ENCODE measurements around the gene XXYLT1. TPM values are rescaled to one million over a fixed set of nuclear protein-coding genes. Genes with fewer than 3 reads are reported as not detected.

XXYLT1 gene
- total RNA-seq, 3 donors from 2014 or later, result 7.2 to 13.0 (median 10.8) TPM

DNA sequence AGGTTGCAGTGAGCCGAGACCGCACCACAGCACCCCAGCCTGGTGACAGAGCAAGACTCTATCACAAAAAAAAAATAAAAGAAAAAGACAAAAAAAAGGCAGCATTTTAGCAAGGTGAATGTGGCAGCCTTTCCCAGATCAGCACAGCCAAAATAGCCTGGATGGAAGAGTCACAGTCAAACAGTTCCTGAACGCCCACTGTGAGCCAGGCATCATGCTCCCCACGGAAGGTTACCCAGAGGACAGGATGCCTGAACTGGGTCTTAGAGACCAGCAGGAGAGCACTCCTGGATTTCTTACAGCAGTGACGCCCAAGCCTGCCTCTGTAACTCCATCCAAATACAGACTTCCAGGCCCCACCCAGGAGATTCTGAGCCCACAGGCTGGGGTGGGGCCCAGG is 4.5 kb downstream of the XXYLT1 start:
- no peaks in the 10 kb centered on the region for H3K36me3 ChIP-seq
- peaks cover 0 to 8% of the 10 kb centered on the region in 2 donors for H3K4me1 ChIP-seq
- no peaks in the 10 kb centered on the region for H3K9me3 ChIP-seq
- no peak for DNase-seq (ENCODE audit: low spot score in 2 of 2)
- intact Hi-C loops (cut with DNase I; ENCODE audit: low total_unique reads), result no loop called here
- TF ChIP-seq, protein P1, sequence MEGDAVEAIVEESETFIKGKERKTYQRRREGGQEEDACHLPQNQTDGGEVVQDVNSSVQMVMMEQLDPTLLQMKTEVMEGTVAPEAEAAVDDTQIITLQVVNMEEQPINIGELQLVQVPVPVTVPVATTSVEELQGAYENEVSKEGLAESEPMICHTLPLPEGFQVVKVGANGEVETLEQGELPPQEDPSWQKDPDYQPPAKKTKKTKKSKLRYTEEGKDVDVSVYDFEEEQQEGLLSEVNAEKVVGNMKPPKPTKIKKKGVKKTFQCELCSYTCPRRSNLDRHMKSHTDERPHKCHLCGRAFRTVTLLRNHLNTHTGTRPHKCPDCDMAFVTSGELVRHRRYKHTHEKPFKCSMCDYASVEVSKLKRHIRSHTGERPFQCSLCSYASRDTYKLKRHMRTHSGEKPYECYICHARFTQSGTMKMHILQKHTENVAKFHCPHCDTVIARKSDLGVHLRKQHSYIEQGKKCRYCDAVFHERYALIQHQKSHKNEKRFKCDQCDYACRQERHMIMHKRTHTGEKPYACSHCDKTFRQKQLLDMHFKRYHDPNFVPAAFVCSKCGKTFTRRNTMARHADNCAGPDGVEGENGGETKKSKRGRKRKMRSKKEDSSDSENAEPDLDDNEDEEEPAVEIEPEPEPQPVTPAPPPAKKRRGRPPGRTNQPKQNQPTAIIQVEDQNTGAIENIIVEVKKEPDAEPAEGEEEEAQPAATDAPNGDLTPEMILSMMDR (IDR thresholded peaks at IDR 0.05), result no peak
- TF ChIP-seq POLR2A (IDR thresholded peaks at IDR 0.05), result no peak
- TF ChIP-seq POLR2AphosphoS5 (IDR thresholded peaks at IDR 0.05), result no peak
- no peaks in the 10 kb centered on the region for H3K27me3 ChIP-seq
- no peak overlapping the region for H3K4me3 ChIP-seq
- no peak overlapping the region for H3K27ac ChIP-seq

DNA sequence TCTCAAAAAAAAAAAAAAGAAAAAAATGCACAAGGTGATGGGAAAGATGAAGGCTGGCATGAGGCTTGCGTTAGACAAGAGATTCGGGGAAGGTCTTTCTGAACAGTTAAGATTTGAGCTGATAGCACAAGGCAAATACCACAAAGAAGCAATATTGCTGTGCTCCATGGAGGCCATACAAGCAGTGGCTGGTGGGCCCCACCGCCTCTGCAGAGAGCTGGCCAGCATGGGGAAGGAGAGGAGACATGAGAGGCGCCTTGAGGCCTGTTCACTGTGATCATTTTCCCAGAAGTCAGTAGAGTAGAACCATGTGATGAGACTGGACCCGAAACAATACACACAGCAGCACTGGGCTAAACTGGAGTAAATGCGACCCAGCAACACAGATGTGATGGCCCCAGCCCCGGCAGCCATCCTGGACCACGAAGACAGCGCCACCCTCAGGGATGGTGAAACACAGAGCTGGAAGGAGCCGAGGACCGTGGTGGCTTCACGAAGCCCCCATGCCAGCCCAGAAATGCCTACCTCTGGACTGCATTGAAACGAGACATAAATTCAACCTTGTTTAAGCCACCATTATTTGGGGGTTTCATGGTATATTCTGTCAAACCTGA is 5.5 kb downstream of the XXYLT1 start:
- TF ChIP-seq POLR2A (IDR thresholded peaks at IDR 0.05) (no peak), POLR2AphosphoS5 (IDR thresholded peaks at IDR 0.05) (no peak)
- TF ChIP-seq, protein P1 (IDR thresholded peaks at IDR 0.05), result no peak

DNA sequence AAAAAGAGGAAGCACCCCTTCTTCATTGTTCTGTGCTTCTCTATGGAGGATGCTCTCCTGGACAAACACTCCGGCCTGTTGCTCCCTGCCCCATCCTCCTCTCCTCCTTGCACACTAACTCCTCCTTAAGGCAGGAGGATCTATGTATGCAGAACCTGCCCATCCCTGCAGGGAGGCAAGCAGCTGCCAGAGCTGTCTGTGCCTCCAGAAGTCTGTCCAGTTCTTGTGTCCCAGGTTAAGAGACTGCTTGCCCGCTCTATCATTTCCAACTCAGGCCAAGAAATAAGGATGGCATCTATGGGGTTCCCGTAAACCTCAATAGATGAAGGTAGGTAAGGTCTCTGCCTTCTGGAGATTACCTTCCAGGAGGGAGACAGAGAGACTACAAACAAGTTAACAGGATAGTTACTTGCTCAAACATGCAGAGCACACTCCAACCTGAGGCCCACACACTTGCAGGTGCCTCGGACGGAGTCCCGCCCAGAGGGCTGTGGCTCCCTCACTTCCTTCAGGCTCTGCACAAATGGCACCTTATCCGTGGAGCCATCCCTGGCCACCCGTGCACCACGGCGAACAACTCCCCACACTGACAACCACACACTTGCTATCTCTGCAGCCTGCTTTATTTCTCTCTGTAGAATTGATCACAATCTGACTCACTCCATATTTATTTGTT is 6.9 kb downstream of the XXYLT1 start:
- Histone ChIP-seq H3K9me3 (no peaks in the 10 kb centered on the region), H3K27ac (no peak overlapping the region), H3K36me3 (no peaks in the 10 kb centered on the region), H3K4me1 (peaks cover 0 to 6% of the 10 kb centered on the region in 2 donors), H3K4me3 (no peak overlapping the region), H3K27me3 (no peaks in the 10 kb centered on the region)
- TF ChIP-seq POLR2A (IDR thresholded peaks at IDR 0.05), result no peak
- no peak for TF ChIP-seq POLR2AphosphoS5 (IDR thresholded peaks at IDR 0.05)
- TF ChIP-seq, protein P1 (IDR thresholded peaks at IDR 0.05), result no peak
- DNase-seq (ENCODE audit: low spot score in 2 of 2), result no peak
- intact Hi-C loops (cut with DNase I; ENCODE audit: low total_unique reads), result loop anchor here (5.0 kb wide), 1 partner anchor 592 kb away; the partner anchor contains the start of gene LSG1

More for the DNA sequence above, 5.5 kb downstream of the XXYLT1 start:
- no peak for DNase-seq (ENCODE audit: low spot score in 2 of 2)
- no peaks in the 10 kb centered on the region for H3K36me3 ChIP-seq
- H3K4me3 ChIP-seq, result no peak overlapping the region
- H3K4me1 ChIP-seq, result peaks cover 0 to 8% of the 10 kb centered on the region in 2 donors
- intact Hi-C loops (cut with DNase I; ENCODE audit: low total_unique reads), result no loop called here
- no peak overlapping the region for H3K27ac ChIP-seq
- H3K9me3 ChIP-seq, result no peaks in the 10 kb centered on the region
- no peaks in the 10 kb centered on the region for H3K27me3 ChIP-seq

DNA sequence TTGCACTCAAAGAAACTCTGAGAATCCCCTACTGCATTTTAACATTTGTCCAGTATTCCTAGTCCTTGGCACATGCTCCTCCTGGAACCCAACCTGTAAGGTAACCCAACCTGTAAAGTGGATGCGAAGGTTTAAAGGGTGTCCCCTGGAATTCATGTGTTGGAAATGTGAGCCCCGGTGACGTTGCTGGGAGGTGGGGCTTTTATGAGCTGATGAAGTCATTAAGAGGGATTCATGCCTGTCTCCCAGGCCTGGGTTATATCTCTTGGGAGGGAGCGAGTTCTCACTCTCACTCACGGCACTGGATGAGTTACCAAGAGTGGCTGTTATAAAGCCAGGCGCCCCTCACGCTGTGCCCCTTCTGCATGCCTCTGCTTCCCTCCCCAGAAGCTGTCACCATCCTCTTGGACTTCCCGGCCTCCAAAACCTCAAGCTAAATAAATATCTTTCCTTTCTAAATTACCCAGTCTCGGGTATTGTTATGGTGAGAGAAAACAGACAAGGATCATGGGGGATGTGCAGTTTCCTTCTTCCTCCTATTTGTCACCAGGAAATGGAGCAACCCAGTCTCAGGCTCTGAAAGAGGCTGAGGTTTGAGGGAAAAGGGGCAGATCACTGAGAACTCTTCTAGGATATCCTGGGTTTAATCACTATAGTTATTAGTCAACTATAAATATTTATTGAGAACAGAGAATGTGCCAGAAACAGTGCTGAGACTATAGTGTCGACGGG is 7.6 kb downstream of the XXYLT1 start:
- intact Hi-C loops (cut with DNase I; ENCODE audit: low total_unique reads), result loop anchor here (5.0 kb wide), 1 partner anchor 591 kb away; the partner anchor contains the start of gene LSG1
- TF ChIP-seq POLR2A (IDR thresholded peaks at IDR 0.05), result no peak
- no peak for TF ChIP-seq POLR2AphosphoS5 (IDR thresholded peaks at IDR 0.05)
- TF ChIP-seq, protein P1 (IDR thresholded peaks at IDR 0.05), result no peak
- Histone ChIP-seq H3K27ac (no peak overlapping the region), H3K27me3 (no peaks in the 10 kb centered on the region), H3K4me1 (peaks cover 0 to 6% of the 10 kb centered on the region in 2 donors), H3K9me3 (no peaks in the 10 kb centered on the region), H3K4me3 (no peak overlapping the region), H3K36me3 (no peaks in the 10 kb centered on the region)
- no peak for DNase-seq (ENCODE audit: low spot score in 2 of 2)
